ENCODE measurements around the gene KDM6A.

Gene KDM6A

GRCh38 chrX:44951572-44952067, 78.6 kb downstream of the KDM6A start:
- Histone ChIP-seq H3K9ac (ENCODE audit: low read depth, low read length) (peak overlapping the region; percentile 60), H3K36me3 (ENCODE audit: insufficient read depth, low read length) (no peaks in the 10 kb centered on the region), H3K9me3 (ENCODE audit: control insufficient read depth, insufficient read depth, low read length) (no peaks in the 10 kb centered on the region), H3K4me1 (ENCODE audit: insufficient read depth, low read length) (peaks cover 21% of the 10 kb centered on the region)

GRCh38 chrX:44952329-44953027, 79.5 kb downstream of the KDM6A start:
- Histone ChIP-seq H3K9ac (ENCODE audit: low read depth, low read length) (peak overlapping the region; percentile 60; the same call in 1 of the 2 replicates), H3K36me3 (ENCODE audit: insufficient read depth, low read length) (no peaks in the 10 kb centered on the region), H3K4me1 (ENCODE audit: insufficient read depth, low read length) (peaks cover 21% of the 10 kb centered on the region), H3K9me3 (ENCODE audit: control insufficient read depth, insufficient read depth, low read length) (no peaks in the 10 kb centered on the region)

DNA sequence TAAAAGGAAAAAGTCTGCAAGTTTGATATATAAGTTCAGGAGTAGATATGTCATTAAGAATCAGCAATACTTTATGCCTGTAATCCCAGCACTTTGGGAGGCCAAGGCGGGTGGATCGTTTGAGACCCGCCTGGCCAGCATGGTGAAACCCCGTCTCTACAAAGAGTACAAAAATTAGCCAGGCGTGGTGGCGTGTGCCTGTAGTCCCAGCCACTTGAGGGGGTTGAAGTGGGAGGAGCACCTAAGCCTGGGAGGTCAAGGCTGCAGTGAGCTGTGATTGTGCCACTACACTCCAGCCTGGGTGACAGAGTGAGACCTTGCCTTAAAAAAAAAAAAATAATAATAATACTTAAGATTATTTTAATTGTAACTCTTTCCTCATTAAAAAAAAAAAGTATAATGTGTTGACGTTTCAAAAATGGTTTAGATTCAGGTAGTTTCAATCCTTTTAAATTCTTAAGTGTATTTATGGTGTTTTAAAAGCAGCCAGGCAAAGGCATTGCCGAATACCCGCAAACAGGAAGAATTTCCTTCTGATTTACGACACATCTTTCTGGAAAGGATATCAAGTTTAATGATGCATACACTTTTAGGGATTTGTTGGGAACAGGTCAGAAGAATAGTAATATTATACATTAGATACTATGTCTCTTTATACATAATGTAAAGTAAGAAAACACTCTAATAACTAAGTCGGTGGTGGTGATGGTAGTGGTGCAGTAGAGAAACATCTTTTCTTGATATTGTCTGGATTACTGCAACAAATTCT, 80.9 kb downstream of the KDM6A start:
- Histone ChIP-seq H3K4me1 (ENCODE audit: insufficient read depth, low read length) (peaks cover 9% of the 10 kb centered on the region), H3K9me3 (ENCODE audit: control insufficient read depth, insufficient read depth, low read length) (no peaks in the 10 kb centered on the region), H3K9ac (ENCODE audit: low read depth, low read length) (peak overlapping the region; percentile 22; the same call in 1 of the 2 replicates), H3K36me3 (ENCODE audit: insufficient read depth, low read length) (no peaks in the 10 kb centered on the region)

GRCh38 chrX:44954562-44954961, 81.6 kb downstream of the KDM6A start:
- Histone ChIP-seq H3K9me3 (ENCODE audit: control insufficient read depth, insufficient read depth, low read length) (no peaks in the 10 kb centered on the region), H3K4me1 (ENCODE audit: insufficient read depth, low read length) (peaks cover 2% of the 10 kb centered on the region), H3K9ac (ENCODE audit: low read depth, low read length) (peak overlapping the region; percentile 22; the same call in 1 of the 2 replicates), H3K36me3 (ENCODE audit: insufficient read depth, low read length) (no peaks in the 10 kb centered on the region)

GRCh38 chrX:44957848-44958247, 84.9 kb downstream of the KDM6A start:
- Histone ChIP-seq H3K9ac (ENCODE audit: low read depth, low read length) (no peak overlapping the region), H3K9me3 (ENCODE audit: control insufficient read depth, insufficient read depth, low read length) (no peaks in the 10 kb centered on the region), H3K36me3 (ENCODE audit: insufficient read depth, low read length) (peaks cover 4% of the 10 kb centered on the region; the same call in 1 of the 2 replicates), H3K4me1 (ENCODE audit: insufficient read depth, low read length) (peaks cover 5% of the 10 kb centered on the region; the same call in 1 of the 2 replicates)

- Histone ChIP-seq H3K9me3 (ENCODE audit: control insufficient read depth, insufficient read depth, low read length) (no peaks in the 10 kb centered on the region), H3K4me1 (ENCODE audit: insufficient read depth, low read length) (peaks cover 5% of the 10 kb centered on the region; the same call in 1 of the 2 replicates), H3K36me3 (ENCODE audit: insufficient read depth, low read length) (peaks cover 6% of the 10 kb centered on the region; the same call in 1 of the 2 replicates), H3K9ac (ENCODE audit: low read depth, low read length) (no peak overlapping the region)
Observed at GRCh38 chrX:44958480-44958879, 85.5 kb downstream of the KDM6A start.

DNA sequence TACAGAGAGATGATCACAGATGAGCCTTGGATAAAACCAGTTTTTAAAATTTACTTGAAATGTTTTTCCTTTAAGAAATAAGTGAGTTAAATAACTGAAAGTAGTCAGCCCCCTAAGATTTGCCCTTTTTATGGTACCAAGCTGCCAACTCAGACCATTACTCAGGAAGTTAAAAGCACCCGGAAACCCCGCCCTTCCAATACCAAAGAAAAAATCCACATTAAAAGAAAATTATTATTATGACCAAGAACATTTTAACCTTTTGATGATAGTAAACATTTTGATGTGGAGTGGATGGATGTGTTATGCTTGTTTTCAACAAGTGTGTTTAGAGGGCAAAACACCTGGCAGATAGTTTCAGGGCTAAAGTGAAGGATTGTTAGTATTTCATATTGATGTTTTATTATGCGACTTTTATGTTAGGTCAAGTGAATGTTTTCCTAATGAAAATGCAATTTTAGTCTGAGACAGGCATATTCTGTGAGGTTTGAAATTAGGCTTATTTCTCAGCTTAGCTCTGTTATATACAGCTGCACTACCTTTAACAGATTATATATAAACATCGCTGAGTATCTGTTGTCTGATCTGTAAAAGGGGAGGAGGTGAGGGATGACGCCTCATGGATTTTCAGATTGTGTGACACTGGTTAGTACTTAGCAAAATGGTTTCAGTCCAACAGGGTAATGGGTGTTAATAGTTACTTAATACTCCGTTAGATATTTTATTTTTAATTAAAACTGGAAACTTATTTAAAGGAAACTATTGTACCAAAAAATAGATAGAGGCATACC, 89.0 kb downstream of the KDM6A start:
- no peaks in the 10 kb centered on the region for H3K9me3 ChIP-seq (ENCODE audit: control insufficient read depth, insufficient read depth, low read length)
- no peak overlapping the region for H3K9ac ChIP-seq (ENCODE audit: low read depth, low read length)
- H3K36me3 ChIP-seq (ENCODE audit: insufficient read depth, low read length), result peaks cover 22% of the 10 kb centered on the region
- H3K4me1 ChIP-seq (ENCODE audit: insufficient read depth, low read length), result peaks cover 5% of the 10 kb centered on the region; the same call in 1 of the 2 replicates

DNA sequence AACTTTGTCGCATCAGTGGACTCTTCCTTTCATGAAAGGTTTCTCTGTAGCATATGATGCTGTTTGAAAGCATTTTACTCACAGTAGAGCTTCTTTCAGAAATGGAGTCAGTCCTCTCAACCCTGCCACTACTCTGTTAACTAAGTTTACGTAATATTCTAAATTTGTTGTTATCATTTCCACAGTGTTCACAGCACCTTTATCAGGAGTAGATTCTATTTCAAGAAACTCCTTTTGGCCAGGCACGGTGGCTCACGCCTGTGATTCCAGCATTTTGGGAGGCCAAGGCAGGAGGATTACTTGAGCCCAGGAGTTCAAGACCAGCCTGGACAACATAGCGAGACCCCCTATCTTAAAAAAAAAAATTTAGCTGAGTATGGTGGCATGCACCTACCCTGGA, 90.0 kb downstream of the KDM6A start:
- Histone ChIP-seq H3K4me1 (ENCODE audit: insufficient read depth, low read length) (peaks cover 5% of the 10 kb centered on the region; the same call in 1 of the 2 replicates), H3K9me3 (ENCODE audit: control insufficient read depth, insufficient read depth, low read length) (no peaks in the 10 kb centered on the region), H3K9ac (ENCODE audit: low read depth, low read length) (no peak overlapping the region), H3K36me3 (ENCODE audit: insufficient read depth, low read length) (peaks cover 24% of the 10 kb centered on the region)

DNA sequence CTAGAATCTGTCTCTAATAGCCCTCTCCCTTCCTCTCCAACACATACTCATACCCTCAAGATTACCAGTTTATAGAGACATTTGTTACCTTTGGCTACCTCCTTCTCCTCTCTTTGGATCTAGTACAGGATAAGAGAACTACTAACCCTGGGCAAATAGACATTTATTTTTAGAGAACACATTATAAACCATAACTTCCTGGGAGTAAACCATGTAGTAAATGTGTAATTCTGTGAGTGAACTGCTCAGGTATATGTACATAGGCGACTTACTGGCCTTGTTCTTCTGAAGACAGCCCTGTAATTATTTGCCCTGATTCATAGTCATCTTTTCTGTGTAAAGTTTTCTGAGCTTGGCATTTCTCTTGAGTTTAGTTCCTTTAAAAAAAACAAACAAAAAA, 94.2 kb downstream of the KDM6A start:
- no peaks in the 10 kb centered on the region for H3K9me3 ChIP-seq (ENCODE audit: control insufficient read depth, insufficient read depth, low read length)
- no peaks in the 10 kb centered on the region for H3K4me1 ChIP-seq (ENCODE audit: insufficient read depth, low read length)
- H3K36me3 ChIP-seq (ENCODE audit: insufficient read depth, low read length), result peaks cover 37% of the 10 kb centered on the region
- H3K9ac ChIP-seq (ENCODE audit: low read depth, low read length), result no peak overlapping the region

DNA sequence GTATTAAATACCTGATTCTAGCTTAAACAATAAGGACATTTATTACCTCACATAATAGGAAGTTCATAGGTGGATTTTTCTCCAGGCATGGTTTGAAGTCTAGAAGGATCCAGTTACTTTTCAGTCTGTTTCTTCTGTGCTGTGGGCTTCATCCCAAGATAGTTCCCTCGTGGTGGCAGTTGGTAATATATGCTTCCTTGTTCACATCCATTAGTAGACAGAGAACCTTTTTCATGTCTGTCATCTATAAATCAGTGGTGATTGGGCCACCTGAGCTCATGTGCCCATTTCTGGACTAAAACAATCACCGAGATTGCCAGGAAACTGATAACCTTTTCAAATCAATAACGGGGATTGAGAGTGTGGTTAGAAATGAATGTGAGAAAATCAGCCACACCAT, 97.7 kb downstream of the KDM6A start:
- Histone ChIP-seq H3K9me3 (ENCODE audit: control insufficient read depth, insufficient read depth, low read length) (peaks cover 21% of the 10 kb centered on the region), H3K4me1 (ENCODE audit: insufficient read depth, low read length) (no peaks in the 10 kb centered on the region), H3K9ac (ENCODE audit: low read depth, low read length) (no peak overlapping the region), H3K36me3 (ENCODE audit: insufficient read depth, low read length) (peaks cover 29% of the 10 kb centered on the region)

GRCh38 chrX:44971674-44972073, 98.7 kb downstream of the KDM6A start:
- H3K4me1 ChIP-seq (ENCODE audit: insufficient read depth, low read length), result no peaks in the 10 kb centered on the region
- H3K36me3 ChIP-seq (ENCODE audit: insufficient read depth, low read length), result peaks cover 30% of the 10 kb centered on the region
- H3K9me3 ChIP-seq (ENCODE audit: control insufficient read depth, insufficient read depth, low read length), result peaks cover 29% of the 10 kb centered on the region
- H3K9ac ChIP-seq (ENCODE audit: low read depth, low read length), result no peak overlapping the region

DNA sequence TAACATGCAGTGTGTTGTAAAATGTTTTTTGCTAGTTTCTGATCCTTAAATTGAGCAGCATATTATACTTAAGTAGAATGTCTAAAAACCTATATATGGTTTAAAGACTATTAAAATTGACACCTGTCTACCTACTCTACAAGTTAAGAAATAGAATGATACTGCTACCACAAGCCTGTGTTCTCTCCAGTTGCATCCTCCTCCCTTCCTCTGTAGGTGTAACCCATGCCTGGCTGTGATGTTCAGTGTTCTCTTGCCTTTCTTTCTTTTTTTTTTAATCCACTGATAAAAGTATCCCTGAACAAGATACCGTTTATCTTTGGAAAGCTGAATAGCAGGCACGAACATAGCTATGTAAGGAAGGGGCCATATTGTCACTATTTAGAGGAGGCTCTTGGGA, 99.1 kb downstream of the KDM6A start:
- H3K36me3 ChIP-seq (ENCODE audit: insufficient read depth, low read length), result peaks cover 33% of the 10 kb centered on the region
- H3K9me3 ChIP-seq (ENCODE audit: control insufficient read depth, insufficient read depth, low read length), result peaks cover 31% of the 10 kb centered on the region
- no peak overlapping the region for H3K9ac ChIP-seq (ENCODE audit: low read depth, low read length)
- no peaks in the 10 kb centered on the region for H3K4me1 ChIP-seq (ENCODE audit: insufficient read depth, low read length)

- peaks cover 31% of the 10 kb centered on the region for H3K9me3 ChIP-seq (ENCODE audit: control insufficient read depth, insufficient read depth, low read length)
- H3K4me1 ChIP-seq (ENCODE audit: insufficient read depth, low read length), result no peaks in the 10 kb centered on the region
- no peak overlapping the region for H3K9ac ChIP-seq (ENCODE audit: low read depth, low read length)
- peaks cover 26% of the 10 kb centered on the region for H3K36me3 ChIP-seq (ENCODE audit: insufficient read depth, low read length)
Observed at GRCh38 chrX:44973420-44973932, 100.5 kb downstream of the KDM6A start.

DNA sequence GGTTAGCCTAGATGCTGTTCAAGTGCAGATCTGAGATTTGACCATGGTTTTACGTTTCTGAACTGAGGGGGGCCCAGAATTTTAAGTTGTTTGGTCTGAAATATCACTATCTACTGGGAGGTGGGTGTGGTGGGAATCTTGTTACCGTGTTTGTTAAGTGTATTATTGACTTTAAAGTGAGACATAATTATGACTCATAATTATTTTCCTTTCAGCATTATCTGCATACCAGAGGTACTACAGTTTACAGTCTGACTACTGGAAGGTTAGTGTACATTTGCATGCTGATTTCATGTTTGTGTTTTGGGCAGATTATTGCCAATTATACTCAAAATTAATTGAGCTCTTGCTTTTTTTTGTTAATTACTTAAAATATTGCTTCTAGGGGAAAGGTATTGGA, 101.5 kb downstream of the KDM6A start:
- Histone ChIP-seq H3K9me3 (ENCODE audit: control insufficient read depth, insufficient read depth, low read length) (peaks cover 31% of the 10 kb centered on the region), H3K36me3 (ENCODE audit: insufficient read depth, low read length) (peaks cover 30% of the 10 kb centered on the region), H3K4me1 (ENCODE audit: insufficient read depth, low read length) (no peaks in the 10 kb centered on the region), H3K9ac (ENCODE audit: low read depth, low read length) (no peak overlapping the region)
